AG20443 (cell line): ENCODE data around the gene CEP41.

Experiments
- DNase-seq: peaks from one replicate; pipeline ENCODE4 v3.0.0; 2012; ENCODE audit warnings: low spot score, mixed read lengths

The CEP41 gene

DNA sequence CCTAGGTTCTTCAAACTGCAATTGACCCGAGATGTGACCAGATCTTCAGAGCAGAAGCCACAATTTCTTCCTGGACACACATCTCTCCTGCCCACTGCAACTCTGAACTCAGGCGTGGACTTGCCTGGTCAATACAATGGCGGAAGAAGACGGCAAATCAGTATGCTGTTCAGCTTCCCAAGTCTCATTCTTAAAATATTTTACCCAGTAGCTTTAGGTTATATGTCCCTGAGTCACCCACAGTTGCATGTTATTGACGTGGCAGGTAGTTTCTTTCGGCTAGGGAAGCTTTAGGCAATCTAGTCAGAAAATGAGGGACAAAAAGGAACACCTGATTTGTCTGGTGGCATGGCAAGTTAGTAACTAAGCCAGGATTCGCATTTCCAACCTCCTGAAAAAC is 22.5 kb downstream of the CEP41 start:
- DNase-seq = no peak

DNA sequence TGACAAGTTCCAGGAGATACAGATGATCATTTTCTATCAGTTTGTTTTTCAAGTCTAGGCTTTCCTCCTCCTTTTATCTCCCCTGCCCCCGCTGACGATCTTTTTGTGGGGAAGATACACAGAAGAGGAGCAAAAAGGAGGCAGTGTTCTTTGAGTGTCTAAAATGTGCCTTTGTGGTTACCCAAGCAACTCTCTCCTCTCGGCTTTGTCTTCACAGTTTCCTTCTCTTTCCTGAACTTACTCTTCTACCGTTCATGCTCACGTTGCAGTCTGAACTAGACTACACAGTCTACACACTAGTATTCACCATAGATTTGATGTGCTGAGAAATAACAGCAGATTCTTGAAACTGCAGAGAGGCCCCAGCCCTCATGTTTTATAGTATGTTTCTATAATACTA is 23.6 kb downstream of the CEP41 start:
- DNase-seq = no peak

DNA sequence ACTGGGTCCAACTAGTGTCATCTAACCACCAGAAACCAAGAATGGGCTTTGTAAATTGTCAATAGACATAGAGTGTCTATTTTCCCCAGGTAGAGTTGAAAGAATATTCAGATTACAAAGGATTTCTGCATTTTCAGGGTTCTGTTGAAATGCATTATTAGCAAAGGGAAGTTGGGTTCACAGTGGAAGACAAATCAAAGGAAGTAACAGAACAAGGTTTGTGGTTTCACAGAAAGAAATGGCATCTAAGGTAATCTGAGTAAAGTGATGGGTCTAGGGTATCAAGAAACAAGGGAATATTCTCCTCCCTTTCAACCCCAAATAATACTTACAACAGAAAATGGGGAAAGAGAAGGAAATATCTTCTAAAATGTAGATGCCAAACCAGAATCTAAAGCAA is 25.8 kb downstream of the CEP41 start:
- DNase-seq = no peak

DNA sequence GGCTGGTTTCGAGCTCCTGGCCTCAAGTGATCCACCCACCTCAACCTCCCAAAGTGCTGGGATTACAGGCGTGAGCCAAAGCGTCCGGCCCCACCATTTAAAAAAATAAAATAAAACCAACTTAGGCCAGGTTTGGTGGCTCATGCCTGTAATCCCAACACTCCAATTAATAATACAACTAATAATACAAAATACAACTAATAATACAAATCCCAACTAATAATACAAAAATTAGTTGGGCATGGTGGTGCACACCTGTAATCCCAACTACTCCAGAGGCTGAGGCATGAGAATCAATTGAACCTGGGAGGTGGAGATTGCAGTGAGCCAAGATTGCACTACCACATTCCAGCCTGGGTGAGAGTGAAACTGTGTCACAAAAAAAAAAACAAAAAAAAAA is 27.6 kb downstream of the CEP41 start:
- DNase-seq = no peak

DNA sequence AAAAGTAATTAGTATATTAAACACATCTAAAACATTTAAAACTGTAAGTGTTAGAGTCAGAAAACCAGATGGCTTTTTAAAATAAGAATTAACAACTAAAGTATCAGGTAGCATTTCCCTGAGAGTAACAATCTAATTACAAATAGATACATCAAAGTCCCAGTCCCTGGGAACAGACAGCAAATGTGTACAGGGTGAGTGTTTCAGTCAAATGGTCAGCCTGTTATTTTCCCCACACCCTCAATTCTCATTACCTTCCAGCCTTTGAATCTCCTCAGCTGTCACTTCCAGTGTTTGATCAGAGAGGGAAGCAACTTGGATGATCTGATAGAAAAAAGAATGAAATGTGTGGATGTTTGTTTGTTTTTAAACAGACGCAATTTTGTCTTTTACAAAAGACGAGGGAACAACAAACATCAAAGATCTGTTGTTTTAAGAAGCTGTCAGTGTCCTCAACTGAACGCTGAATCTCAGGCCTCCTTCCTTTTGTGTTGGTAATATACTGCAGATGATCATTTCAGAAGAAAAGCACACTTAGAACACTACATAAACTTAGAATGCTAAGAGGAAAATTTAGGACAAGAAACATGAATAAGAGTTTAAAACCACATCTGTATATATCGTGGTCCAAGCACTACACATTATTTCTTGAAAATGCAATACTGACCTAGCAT is 29.8 kb downstream of the CEP41 start:
- no peak for DNase-seq

DNA sequence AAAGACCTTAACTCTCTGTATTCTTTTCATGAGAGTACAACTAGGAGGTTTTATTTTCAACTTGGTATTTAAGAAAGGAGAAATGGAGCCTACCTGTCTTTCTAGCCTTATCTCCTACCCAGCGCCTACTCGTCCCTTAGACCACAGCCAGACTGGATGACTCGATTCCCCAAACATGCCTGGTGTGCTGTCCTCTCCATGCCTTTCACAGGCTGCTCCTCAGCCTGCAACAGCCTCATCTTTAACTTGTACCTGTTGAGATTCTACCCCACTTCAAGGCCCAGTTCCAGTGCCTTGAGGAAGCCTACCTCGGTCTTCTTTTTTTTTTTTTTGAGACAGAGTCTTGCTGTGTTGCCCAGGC is 31.1 kb downstream of the CEP41 start:
- no peak for DNase-seq

DNA sequence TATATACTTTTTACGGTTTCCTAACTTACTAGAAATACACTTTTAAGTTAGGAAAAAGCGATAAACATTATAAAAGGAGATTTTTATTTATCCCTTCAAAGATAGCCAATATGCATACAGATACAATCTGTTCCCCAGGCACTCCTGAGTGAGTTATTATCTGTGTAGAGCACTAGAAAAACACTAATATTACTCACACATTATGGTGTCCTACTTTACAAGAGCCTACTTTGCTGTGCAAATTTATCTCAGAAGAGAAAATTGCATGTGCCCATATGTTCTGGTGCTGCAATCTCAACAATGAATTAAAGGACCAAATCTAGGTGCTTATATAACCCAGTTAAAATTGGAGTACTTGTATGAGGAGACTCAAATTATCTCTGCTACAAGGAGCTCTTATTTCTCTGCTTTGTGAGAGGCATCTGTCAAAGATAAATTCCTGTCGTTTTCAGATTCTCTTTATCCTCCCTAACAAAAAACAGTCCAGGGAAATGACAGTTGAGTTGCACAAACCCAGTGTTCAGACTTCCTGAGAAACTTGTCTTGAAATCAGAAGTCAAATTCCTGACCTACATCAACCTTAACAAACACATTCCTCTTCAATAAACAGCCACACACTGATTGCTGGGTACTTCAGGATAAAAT is 31.6 kb downstream of the CEP41 start:
- DNase-seq = no peak

DNA sequence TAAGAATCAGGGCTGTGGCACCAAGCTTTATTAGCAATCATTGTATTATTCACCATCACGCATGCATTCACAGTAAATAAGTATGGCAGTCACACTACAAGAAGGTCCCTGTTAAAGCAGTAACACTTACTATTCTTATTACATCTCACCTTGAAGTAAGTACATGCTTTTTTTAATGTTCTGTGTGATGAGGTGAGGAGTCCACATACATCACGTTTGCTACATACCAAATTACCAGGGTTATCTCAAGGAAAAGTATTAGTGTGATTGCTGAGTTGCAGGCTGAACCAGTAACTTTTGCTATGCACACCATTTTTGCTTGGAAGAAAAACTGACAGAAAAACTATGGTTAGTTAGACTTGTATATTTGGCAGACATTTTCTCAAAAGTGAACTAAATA is 35.8 kb downstream of the CEP41 start:
- DNase-seq = no peak

DNA sequence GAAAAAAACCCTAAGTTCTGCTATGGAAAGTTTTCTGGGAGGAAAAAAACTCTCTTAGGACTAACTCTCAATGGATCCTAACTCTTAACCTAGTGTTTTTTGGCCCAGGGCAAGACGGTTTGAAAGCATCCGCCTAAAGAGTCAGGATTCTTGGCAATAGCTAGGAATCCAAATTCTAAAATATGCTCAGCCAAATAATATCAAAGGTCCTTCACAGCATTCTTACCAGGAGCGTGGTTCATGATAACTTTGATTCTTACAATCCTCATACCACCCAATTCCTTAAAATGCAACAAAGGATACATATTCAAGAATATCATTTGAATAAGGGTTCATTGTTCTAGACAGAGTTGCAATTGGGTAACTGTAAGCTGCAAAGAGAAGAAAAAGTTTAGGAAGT is 39.2 kb downstream of the CEP41 start:
- no peak for DNase-seq

DNA sequence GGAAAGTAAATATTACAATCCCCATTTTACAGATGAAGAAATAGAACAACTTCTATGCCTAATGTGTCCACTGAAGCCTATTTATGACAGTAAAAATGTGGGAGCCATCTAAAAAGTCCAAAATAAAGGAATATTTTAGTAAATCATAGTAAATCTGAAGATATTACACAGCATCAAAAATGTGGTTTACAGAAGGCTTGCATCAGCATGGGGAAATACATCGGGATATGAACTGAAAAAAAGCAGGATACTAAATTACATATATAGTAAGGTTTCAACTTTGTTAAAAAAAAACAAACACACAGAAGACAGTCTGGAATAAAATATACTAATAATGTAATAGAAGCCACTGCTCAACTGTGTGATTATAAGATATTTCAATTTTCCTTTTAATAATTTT is 39.7 kb downstream of the CEP41 start:
- DNase-seq = no peak

DNA sequence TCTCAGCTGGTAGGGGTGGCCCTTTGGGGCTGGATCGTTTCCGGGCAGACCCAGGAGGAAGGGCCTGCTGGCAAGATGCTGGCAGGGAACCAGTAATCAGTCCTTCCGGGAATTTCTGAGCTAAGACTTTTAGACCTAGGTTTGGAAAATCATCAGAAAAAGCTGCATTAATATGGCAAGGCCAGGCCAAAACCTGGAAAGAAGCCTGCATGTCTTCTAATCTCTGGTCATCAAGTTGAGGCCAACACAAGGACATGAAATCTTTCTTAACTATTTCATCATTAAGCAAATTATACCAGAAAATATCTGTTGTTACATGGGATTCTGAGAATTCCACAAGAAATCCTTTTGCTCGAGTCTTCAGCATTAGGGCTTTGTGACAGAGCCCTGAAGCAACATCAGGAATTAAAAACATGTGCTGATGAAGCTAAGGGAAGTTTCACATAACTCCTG is 40.7 kb downstream of the CEP41 start:
- peak; percentile 74 for DNase-seq

DNA sequence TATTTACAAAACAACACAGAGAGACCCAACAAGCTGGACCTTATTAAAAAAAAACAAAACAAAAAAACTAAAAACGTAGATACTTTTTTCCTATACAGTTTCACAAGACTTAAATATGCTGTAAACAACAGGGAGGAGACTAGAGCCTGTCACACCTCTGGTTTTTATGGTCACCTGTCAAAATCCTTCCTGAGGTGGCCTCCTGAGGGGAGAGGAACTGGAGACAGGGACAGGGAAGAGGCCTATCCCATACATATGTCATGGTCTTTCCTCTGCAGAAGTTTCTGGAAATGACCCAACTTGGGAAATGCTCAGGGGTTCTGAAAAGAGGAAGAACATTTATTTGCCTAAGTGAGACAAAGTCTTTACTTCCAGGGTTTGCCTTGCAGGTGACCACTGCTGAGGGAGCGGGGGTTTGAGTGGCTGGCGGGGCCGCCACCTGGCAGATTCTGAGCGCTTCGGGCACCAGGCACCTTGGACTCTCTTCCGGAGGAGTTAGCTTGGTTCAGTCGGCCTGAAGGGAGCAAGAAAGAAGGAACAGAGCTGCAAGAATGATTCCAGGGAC is 42.2 kb downstream of the CEP41 start:
- no peak for DNase-seq

DNA sequence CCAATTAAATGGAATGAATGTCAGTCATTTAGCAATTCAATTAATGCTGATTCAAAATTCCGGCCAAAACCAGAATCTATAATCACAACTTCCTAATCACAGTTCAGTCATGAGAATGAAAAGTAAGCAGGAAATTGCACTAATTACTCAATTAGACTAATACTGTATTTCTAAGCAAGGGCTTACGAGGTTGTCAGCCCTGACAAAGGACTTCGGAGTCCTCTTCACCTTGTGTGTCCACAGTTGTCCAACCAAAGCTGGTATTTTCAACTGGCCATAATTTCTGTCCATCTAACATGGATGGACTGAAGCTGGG is 43.1 kb downstream of the CEP41 start:
- DNase-seq = no peak

DNA sequence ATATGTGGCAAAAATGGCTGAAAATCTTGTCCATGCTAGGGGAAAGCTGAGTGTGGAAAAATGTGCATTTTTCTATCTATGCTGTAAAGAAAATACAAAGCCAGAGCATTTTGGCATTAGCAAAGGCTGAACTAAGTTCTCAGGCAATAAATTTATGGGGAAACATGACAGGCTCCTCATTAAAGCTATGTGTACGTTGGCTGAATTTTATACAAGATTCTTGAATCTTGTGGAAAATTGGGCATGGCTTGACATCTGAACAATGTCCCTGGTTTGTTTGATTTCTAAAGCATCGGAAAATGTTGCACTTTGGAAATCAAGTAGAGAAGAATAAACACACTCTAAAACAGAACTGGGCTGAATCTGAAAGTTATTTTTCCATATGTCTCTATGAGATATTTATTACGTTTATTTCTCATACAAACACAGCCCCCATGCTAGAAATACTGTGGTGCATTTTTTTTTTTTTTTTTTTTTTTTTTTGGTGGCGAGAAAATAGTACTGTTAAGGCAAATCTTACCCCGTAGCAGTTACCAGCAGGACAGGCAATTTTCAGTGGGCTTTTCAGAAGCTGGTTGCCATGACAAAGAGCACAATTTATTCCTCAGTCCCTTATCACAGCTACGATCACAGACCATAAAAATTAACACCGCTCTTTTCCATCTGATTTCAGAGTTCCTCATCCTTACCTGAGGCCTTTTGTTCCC is 43.6 kb downstream of the CEP41 start:
- DNase-seq = no peak

DNA sequence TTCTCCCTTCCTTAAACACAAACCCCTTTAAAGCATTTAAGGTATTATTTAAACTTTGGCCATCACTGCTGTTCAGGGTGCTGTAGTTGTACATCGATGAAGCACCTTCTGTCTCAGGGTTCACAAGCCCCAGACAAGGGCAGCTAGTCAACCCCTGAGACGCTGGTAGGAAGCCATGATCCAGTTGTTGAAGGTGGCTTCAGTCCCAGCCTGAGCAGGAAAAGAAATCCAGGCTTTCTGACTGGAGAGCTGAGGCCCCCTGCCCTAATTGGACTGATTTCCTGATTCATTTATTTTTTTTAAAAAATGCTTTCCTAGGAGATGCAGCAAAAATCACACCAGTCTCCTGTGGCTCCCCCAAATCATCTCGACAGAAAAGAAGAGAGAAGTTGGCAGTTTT is 44.7 kb downstream of the CEP41 start:
- no peak for DNase-seq

DNA sequence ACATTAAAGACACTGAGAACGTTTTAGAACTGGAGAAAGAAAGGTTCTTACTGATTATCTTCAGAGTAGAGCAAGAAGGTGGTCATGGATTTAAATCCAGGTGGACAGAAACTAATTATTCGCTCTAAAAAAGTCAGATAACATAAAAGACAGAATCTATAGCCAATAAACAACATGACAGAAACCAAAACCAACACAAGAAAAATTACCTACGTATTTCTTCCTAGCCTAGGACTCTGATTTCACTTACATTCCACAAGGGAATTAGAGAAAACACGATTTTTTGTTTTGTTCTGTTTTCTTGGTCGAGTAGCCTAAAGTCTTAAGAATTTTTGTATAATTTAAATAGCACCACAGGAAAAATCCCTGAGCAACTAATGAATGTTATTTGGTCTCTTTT is 45.4 kb downstream of the CEP41 start:
- DNase-seq = no peak

DNA sequence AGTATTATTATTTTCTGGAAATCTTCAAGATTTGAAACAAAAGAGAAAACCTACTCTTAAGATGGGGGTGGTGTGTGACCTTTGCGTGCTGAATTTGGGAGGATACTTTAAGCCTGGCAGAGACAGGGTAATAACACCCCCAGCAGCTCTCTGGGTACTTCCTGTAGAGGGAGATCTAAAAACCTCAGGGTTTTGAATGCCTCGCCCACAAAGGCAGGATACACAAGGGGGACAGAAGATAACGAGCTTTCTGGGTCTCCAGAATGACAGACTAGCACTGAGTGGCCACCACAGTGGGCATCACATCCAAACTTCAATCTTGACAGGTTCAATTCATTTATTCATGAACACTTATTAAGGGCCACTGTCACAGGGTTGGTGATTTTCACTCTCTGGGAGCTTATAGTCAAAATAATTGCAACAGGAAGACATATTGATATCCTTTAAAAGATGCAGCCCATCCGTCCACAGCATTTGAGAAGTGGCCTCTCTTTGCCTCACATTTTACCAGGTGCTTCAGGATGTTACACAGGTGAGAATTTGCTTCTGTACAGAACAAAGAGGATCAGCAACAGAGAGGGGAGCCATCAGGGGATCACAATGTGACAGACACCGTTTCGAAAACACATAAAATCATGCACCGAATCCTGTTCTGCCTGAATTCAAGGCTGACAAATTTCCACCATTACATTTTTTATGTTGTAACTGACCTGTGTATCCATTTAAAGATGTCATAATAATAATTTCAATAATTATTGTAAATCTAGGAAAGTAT is 46.2 kb downstream of the CEP41 start:
- DNase-seq = no peak

DNA sequence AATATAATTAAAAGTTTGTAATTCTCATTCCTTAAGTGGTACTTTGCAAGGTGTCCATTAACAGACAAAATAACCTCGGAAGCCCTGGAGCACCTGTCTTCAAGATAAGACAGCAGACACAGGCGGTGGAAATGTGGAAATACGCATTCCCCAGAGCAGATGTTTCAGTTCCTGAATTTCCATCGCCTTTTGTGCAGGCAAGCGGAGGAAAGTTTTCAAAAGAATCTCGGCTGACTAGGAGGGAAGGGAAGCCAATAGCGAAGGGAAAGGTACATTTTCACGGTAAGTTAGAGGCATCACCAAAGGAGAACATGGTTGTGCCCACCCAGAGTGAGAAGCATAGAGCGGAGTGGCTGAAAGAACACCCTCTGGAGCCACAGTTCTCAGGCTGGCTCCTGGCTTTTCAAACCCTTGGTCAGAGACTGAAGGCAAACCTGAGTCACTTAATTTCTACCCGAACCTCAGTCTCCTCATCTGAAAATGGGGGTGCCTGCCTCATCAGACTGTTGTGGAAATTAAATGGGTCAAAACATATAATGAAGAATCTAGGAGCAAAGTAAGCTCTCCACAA is 46.9 kb downstream of the CEP41 start:
- no peak for DNase-seq

DNA sequence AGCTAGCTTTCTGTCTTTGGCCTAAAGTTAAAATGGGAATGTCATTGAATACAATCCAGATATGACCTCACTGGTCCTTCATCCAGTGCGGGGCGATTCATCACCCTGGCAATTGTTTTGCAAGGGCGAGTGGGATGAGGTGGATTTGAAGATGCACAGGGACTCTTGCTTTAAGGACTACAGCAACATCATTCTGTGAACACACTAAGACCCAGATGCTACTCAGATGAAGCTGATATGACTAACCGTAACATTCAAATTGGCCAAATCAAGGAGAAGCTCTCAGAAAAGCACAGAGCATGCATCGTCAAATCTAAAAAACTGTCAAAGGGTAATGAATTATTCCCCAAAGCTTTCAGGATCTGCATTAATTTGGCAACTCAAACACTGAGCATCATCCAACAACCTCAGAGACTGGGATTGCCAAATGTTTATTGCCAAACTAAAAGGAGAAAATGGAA is 47.7 kb downstream of the CEP41 start:
- DNase-seq = peak; percentile 82

DNA sequence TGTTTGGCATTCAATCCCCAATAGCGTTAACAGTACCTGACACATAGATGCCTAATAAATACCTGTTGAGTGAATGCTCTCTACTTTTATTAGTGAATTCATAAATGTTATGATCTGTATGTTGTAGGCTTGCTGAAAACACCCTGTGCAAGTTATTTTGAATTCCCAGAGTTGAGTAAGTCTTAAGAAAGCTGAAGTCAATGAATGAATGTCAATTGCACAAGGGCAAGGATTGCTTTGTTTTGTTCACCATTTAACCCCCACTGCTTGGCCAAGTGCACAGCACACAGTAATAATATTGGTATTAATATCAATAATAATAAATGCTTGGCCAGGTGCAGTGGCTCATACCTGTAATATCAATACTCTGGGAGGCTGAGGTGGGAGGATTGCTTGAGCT is 50.3 kb downstream of the CEP41 start:
- no peak for DNase-seq

DNA sequence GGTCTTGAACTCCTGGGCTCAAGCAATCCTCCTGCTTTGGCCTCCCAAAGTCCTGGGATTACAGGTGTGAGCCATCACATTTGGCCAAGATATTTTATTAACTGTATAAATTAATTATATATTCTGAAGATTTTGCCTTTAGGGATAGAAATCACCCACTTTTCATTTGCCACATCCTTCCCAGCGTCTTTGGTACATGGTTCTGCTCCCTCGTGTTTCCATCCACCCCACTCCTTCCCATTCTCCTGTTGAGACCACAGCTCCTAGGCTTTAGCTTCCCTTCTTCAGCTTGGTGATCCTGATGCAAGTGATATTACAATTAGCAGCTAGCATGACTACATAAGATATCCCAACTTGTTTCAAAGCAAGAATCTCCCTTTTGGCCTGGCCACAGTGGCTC is 52.1 kb downstream of the CEP41 start:
- no peak for DNase-seq
